HepG2 (cell line): ENCODE results near the gene FAM43A. TPM values are rescaled to one million over a fixed set of nuclear protein-coding genes. Genes with fewer than 3 reads are reported as not detected.

Experiments
- AGO2 ChIP-seq: fragments of 200-400 bp; formaldehyde crosslinking; optimal IDR thresholded peaks from 2 replicates; pipeline ENCODE3; 2017; ENCODE audit warnings: mild to moderate bottlenecking, low read depth, low read length, moderate library complexity
- CHD2 ChIP-seq: IDR thresholded peaks from 2 replicates; pipeline ENCODE4 v1.6.1; 2011; ENCODE audit warnings: low read depth, low read length, improper control_type of control experiment
- GFI1 ChIP-seq: sonication (generic); formaldehyde crosslinking; IDR thresholded peaks from 2 replicates; pipeline ENCODE4 v1.5.0; 2020; ENCODE audit warnings: missing genetic modification reagents, mild to moderate bottlenecking, borderline replicate concordance
- MED8 ChIP-seq: sonication (generic); formaldehyde crosslinking; IDR thresholded peaks from 2 replicates; pipeline ENCODE4 v1.8.1; 2023; ENCODE audit warnings: mild to moderate bottlenecking, missing genetic modification reagents; ENCODE audit not compliant: insufficient replicate concordance
- SUZ12 ChIP-seq: fragments of 150-350 bp; IDR thresholded peaks from 2 replicates; pipeline ENCODE4 v1.6.1; 2014; ENCODE audit warnings: low read depth, low read length
- TSC22D2 ChIP-seq: sonication (generic); formaldehyde crosslinking; IDR thresholded peaks from 2 replicates; pipeline ENCODE4 v1.5.1; 2020; ENCODE audit warnings: missing genetic modification reagents, mild to moderate bottlenecking, borderline replicate concordance
- ZKSCAN1 ChIP-seq: fragments of 150-350 bp; IDR thresholded peaks from 2 replicates; pipeline ENCODE4 v1.6.1; 2014; ENCODE audit warnings: low read length
- ZNF326 ChIP-seq: sonication (generic); formaldehyde crosslinking; IDR thresholded peaks from 2 replicates; pipeline ENCODE4 v1.4.0; 2020; ENCODE audit warnings: missing genetic modification reagents, borderline replicate concordance
- ZNF354B ChIP-seq: sonication (generic); formaldehyde crosslinking; IDR thresholded peaks from 2 replicates; pipeline ENCODE4 v1.8.0; 2022; ENCODE audit warnings: mild to moderate bottlenecking, missing genetic modification reagents
- ZNF383 ChIP-seq: sonication (generic); formaldehyde crosslinking; IDR thresholded peaks from 2 replicates; pipeline ENCODE4 v1.4.0; 2020; ENCODE audit warnings: missing genetic modification reagents, mild to moderate bottlenecking, borderline replicate concordance
- ZNF713 ChIP-seq: sonication (generic); formaldehyde crosslinking; IDR thresholded peaks from 2 replicates; pipeline ENCODE4 v1.4.0; 2020; ENCODE audit warnings: mild to moderate bottlenecking, missing genetic modification reagents
- ZNF780A ChIP-seq: sonication (generic); formaldehyde crosslinking; IDR thresholded peaks from 2 replicates; pipeline ENCODE4 v1.8.0; 2022; ENCODE audit warnings: mild to moderate bottlenecking, missing genetic modification reagents, moderate library complexity
- ZNF790 ChIP-seq: sonication (generic); formaldehyde crosslinking; IDR thresholded peaks from 2 replicates; pipeline ENCODE4 v1.8.0; 2022; ENCODE audit warnings: missing genetic modification reagents, mild to moderate bottlenecking, borderline replicate concordance
- polyA plus RNA-seq, 8 experiments: library from polyadenylated mRNA; depleted of rRNA in 3 of 8; stranded (reverse) in 7 of 8; unstranded in 1 of 8; fragments of >200 nt; fragmentation: Illumina TruSeq in 4 of 8; extraction: Trizol in 4 of 8; gene quantifications; 2 replicates each; pipeline versions ENCODE4 v1.2.1 to v1.2.3, GENCODE V29; 2011 to 2016; ENCODE audit warnings: low read depth in 4 of 8, missing spikeins in 1 of 8, mixed read lengths in 1 of 8; ENCODE audit not compliant: insufficient read depth in 1 of 8
- total RNA-seq, 5 experiments: library from RNA; depleted of rRNA; stranded (reverse); fragments of >200 nt; fragmentation: Illumina TruSeq; extraction: Trizol; gene quantifications; 2 replicates each; pipeline ENCODE4 v1.2.3, GENCODE V29; 2016; ENCODE audit warnings: low read depth in 1 of 5
- TF ChIP-seq, protein P1 (sequence below): sonication (generic); formaldehyde crosslinking; IDR thresholded peaks from 2 replicates; pipeline ENCODE4 v1.5.1; 2020; ENCODE audit warnings: mild to moderate bottlenecking, moderate library complexity, missing genetic modification reagents
- TF ChIP-seq, protein P2 (sequence below): sonication (generic); formaldehyde crosslinking; IDR thresholded peaks from 2 replicates; pipeline ENCODE4 v1.4.0; 2020; ENCODE audit warnings: missing genetic modification reagents
- TF ChIP-seq, protein P3 (sequence below): sonication (generic); formaldehyde crosslinking; IDR thresholded peaks from 2 replicates; pipeline ENCODE4 v1.9.0; 2021; ENCODE audit warnings: missing genetic modification reagents, borderline replicate concordance
- TF ChIP-seq, protein P4 (sequence below): sonication (generic); formaldehyde crosslinking; IDR thresholded peaks from 2 replicates; pipeline ENCODE4 v1.4.0; 2020; ENCODE audit warnings: mild to moderate bottlenecking, missing genetic modification reagents

Gene FAM43A
- total and polyA plus RNA-seq, 2 of the 13 experiments (the other 11 are each of a cell fraction or from before 2014, with no cell fraction given) = 0.91 to 1.8 TPM

DNA sequence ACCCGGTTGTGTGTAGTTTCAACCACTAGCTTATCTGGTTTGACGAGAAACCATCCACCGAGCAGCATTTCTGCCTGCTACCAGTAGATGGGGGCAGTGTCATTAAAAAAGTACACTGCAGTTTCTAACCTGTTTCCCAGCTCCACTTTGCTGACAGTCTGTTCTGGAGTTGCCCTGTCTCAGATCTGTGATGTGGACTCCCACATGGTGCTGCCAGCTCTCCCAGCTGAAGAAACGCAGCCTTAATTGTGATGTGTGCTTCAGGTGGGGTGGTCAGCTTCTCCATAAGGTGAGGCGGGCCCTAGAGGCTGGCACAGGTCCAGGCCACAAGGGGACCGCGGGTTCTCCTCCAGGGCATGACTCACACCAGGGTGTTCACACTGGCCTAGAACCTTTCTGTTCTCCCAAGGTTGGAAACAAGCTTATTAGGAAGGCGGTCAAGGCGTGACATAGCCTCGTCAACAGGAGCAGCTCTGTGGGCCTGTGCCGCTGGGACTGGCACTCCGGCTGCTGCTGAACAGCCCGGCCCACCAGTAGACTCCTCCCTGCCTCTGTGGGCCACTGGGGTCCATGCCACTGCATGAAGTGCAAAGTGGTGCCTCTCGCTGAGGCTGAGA, 2.9 kb upstream of the FAM43A start (continued):
- TF ChIP-seq, protein P1, sequence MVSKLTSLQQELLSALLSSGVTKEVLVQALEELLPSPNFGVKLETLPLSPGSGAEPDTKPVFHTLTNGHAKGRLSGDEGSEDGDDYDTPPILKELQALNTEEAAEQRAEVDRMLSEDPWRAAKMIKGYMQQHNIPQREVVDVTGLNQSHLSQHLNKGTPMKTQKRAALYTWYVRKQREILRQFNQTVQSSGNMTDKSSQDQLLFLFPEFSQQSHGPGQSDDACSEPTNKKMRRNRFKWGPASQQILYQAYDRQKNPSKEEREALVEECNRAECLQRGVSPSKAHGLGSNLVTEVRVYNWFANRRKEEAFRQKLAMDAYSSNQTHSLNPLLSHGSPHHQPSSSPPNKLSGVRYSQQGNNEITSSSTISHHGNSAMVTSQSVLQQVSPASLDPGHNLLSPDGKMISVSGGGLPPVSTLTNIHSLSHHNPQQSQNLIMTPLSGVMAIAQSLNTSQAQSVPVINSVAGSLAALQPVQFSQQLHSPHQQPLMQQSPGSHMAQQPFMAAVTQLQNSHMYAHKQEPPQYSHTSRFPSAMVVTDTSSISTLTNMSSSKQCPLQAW (CRISPR knock-in tag) = no peak
- TF ChIP-seq, protein P2, sequence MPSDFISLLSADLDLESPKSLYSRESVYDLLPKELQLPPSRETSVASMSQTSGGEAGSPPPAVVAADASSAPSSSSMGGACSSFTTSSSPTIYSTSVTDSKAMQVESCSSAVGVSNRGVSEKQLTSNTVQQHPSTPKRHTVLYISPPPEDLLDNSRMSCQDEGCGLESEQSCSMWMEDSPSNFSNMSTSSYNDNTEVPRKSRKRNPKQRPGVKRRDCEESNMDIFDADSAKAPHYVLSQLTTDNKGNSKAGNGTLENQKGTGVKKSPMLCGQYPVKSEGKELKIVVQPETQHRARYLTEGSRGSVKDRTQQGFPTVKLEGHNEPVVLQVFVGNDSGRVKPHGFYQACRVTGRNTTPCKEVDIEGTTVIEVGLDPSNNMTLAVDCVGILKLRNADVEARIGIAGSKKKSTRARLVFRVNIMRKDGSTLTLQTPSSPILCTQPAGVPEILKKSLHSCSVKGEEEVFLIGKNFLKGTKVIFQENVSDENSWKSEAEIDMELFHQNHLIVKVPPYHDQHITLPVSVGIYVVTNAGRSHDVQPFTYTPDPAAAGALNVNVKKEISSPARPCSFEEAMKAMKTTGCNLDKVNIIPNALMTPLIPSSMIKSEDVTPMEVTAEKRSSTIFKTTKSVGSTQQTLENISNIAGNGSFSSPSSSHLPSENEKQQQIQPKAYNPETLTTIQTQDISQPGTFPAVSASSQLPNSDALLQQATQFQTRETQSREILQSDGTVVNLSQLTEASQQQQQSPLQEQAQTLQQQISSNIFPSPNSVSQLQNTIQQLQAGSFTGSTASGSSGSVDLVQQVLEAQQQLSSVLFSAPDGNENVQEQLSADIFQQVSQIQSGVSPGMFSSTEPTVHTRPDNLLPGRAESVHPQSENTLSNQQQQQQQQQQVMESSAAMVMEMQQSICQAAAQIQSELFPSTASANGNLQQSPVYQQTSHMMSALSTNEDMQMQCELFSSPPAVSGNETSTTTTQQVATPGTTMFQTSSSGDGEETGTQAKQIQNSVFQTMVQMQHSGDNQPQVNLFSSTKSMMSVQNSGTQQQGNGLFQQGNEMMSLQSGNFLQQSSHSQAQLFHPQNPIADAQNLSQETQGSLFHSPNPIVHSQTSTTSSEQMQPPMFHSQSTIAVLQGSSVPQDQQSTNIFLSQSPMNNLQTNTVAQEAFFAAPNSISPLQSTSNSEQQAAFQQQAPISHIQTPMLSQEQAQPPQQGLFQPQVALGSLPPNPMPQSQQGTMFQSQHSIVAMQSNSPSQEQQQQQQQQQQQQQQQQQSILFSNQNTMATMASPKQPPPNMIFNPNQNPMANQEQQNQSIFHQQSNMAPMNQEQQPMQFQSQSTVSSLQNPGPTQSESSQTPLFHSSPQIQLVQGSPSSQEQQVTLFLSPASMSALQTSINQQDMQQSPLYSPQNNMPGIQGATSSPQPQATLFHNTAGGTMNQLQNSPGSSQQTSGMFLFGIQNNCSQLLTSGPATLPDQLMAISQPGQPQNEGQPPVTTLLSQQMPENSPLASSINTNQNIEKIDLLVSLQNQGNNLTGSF (CRISPR knock-in tag) = no peak
- TF ChIP-seq, protein P3, sequence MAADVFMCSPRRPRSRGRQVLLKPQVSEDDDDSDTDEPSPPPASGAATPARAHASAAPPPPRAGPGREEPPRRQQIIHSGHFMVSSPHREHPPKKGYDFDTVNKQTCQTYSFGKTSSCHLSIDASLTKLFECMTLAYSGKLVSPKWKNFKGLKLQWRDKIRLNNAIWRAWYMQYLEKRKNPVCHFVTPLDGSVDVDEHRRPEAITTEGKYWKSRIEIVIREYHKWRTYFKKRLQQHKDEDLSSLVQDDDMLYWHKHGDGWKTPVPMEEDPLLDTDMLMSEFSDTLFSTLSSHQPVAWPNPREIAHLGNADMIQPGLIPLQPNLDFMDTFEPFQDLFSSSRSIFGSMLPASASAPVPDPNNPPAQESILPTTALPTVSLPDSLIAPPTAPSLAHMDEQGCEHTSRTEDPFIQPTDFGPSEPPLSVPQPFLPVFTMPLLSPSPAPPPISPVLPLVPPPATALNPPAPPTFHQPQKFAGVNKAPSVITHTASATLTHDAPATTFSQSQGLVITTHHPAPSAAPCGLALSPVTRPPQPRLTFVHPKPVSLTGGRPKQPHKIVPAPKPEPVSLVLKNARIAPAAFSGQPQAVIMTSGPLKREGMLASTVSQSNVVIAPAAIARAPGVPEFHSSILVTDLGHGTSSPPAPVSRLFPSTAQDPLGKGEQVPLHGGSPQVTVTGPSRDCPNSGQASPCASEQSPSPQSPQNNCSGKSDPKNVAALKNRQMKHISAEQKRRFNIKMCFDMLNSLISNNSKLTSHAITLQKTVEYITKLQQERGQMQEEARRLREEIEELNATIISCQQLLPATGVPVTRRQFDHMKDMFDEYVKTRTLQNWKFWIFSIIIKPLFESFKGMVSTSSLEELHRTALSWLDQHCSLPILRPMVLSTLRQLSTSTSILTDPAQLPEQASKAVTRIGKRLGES (CRISPR knock-in tag) = 0 out of 2 replicates have a peak, but pooled peaks have one; percentile 32
- no peak for TF ChIP-seq SUZ12
- TF ChIP-seq MED8 (CRISPR knock-in tag) = no peak
- no peak for TF ChIP-seq ZNF326 (CRISPR knock-in tag)
- TF ChIP-seq ZNF354B (CRISPR knock-in tag) = no peak
- TF ChIP-seq ZKSCAN1 = no peak
- no peak for TF ChIP-seq AGO2
- no peak for TF ChIP-seq GFI1
- TF ChIP-seq TSC22D2 = no peak
- no peak for TF ChIP-seq CHD2
- TF ChIP-seq, protein P4, sequence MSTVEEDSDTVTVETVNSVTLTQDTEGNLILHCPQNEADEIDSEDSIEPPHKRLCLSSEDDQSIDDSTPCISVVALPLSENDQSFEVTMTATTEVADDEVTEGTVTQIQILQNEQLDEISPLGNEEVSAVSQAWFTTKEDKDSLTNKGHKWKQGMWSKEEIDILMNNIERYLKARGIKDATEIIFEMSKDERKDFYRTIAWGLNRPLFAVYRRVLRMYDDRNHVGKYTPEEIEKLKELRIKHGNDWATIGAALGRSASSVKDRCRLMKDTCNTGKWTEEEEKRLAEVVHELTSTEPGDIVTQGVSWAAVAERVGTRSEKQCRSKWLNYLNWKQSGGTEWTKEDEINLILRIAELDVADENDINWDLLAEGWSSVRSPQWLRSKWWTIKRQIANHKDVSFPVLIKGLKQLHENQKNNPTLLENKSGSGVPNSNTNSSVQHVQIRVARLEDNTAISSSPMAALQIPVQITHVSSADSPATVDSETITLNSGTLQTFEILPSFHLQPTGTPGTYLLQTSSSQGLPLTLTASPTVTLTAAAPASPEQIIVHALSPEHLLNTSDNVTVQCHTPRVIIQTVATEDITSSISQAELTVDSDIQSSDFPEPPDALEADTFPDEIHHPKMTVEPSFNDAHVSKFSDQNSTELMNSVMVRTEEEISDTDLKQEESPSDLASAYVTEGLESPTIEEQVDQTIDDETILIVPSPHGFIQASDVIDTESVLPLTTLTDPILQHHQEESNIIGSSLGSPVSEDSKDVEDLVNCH (CRISPR knock-in tag) = no peak
- no peak for TF ChIP-seq ZNF780A (CRISPR knock-in tag)
- TF ChIP-seq ZNF790 (CRISPR knock-in tag) = no peak
- TF ChIP-seq ZNF713 (CRISPR knock-in tag) = peak; percentile 66; the same call in 1 of the 2 replicates
- TF ChIP-seq ZNF383 (CRISPR knock-in tag) = no peak
